B cell (primary cell): ENCODE measurements around the gene PDCD6IP. TPM values are rescaled to one million over a fixed set of nuclear protein-coding genes. Genes with fewer than 3 reads are reported as not detected.

ENCODE experiments used
- ATAC-seq: fragments of 200-7000 bp; cut with Tn5 transposase; one replicate; pipeline ENCODE4 v1.10.0; 2021; ENCODE audit warnings: low read depth, mild to moderate bottlenecking, moderate number of reproducible peaks, moderate library complexity
- CTCF ChIA-PET: fragments of 350-600 bp; sonication (Branson Sonifier 250); formaldehyde crosslinking; loops from one replicate; lab custom pipeline; 2021; ENCODE audit warnings: antibody characterized with exemption, inconsistent platforms; lab: Charles Lee
- POLR2A ChIA-PET: fragments of 350-600 bp; sonication (Branson Sonifier 250); formaldehyde crosslinking; loops from one replicate; lab custom pipeline; 2021; ENCODE audit warnings: antibody characterized with exemption; lab: Charles Lee
- DNase-seq: peaks from one replicate; pipeline ENCODE4 v3.0.0; 2013
- H2AFZ ChIP-seq: 2 replicates; pipeline ENCODE4 v1.6.1; 2012; ENCODE audit warnings: mild to moderate bottlenecking, low read depth, low read length; ENCODE audit not compliant: insufficient read depth, poor library complexity, severe bottlenecking
- H3K27ac ChIP-seq, 2 donors: 1 replicate in 1 of 2; 2 replicates in 1 of 2; pipeline ENCODE4 v1.5.1; 2012 to 2013; ENCODE audit warnings: low read length in 2 of 2, mild to moderate bottlenecking in 2 of 2, moderate library complexity in 1 of 2
- H3K27me3 ChIP-seq, 4 experiments: fragments of 200-600 bp in 1 of 4; sonication (generic) in 1 of 4; replicated peaks in 1 of 4; 1 replicate in 2 of 4; 2 replicates in 2 of 4; pipeline versions ENCODE4 v1.6.1 to v1.7.0; 2013 to 2016; ENCODE audit warnings: low read length in 3 of 4, mild to moderate bottlenecking in 2 of 4, mixed read lengths in 1 of 4, moderate library complexity in 1 of 4; ENCODE audit not compliant: insufficient read depth in 4 of 4, control insufficient read depth in 3 of 4; ENCODE audit errors: control extremely low read depth in 1 of 4
- H3K36me3 ChIP-seq, 2 experiments: replicated peaks in 1 of 2; 1 replicate in 1 of 2; 2 replicates in 1 of 2; pipeline versions ENCODE4 v1.6.1 to v1.7.1; 2013; ENCODE audit warnings: low read length in 1 of 2; ENCODE audit not compliant: insufficient read depth in 2 of 2, control insufficient read depth in 1 of 2; ENCODE audit errors: control extremely low read depth in 1 of 2, extremely low read depth in 1 of 2
- H3K4me1 ChIP-seq, 2 donors: fragments of 200-600 bp in 1 of 2; sonication (generic) in 1 of 2; 1 replicate in 1 of 2; 2 replicates in 1 of 2; pipeline versions ENCODE4 v1.5.1 to v1.6.1; 2013 to 2017; ENCODE audit warnings: low read length in 2 of 2; ENCODE audit not compliant: control insufficient read depth in 2 of 2, insufficient read depth in 2 of 2
- H3K4me2 ChIP-seq: replicated peaks from 2 replicates; pipeline ENCODE3; 2012; ENCODE audit warnings: mild to moderate bottlenecking, low read depth, low read length; ENCODE audit not compliant: poor library complexity, severe bottlenecking
- H3K4me3 ChIP-seq, 5 experiments: fragments of 200-600 bp in 1 of 5; sonication (generic) in 1 of 5; 1 replicate in 3 of 5; 2 replicates in 2 of 5; pipeline versions ENCODE4 v1.5.1 to v1.7.0; 2011 to 2016; ENCODE audit warnings: low read length in 4 of 5, mild to moderate bottlenecking in 4 of 5, low read depth in 2 of 5, control low read depth in 1 of 5, moderate library complexity in 1 of 5; ENCODE audit not compliant: insufficient read depth in 1 of 5; ENCODE audit errors: control extremely low read depth in 1 of 5, extremely low read depth in 1 of 5
- H3K79me2 ChIP-seq: fragments of 200-600 bp; sonication (generic); one replicate; pipeline ENCODE4 v1.6.0; 2016; ENCODE audit warnings: low read length; ENCODE audit not compliant: control insufficient read depth, insufficient read depth
- H3K9ac ChIP-seq: fragments of 200-600 bp; sonication (generic); 2 replicates; pipeline ENCODE4 v1.6.1; 2017; ENCODE audit warnings: mild to moderate bottlenecking, low read length, moderate library complexity
- H3K9me3 ChIP-seq, 3 donors: one replicate each; pipeline versions ENCODE4 v1.6.1 to v1.7.1; 2013; ENCODE audit warnings: low read length in 2 of 3; ENCODE audit not compliant: control insufficient read depth in 2 of 3, insufficient read depth in 1 of 3; ENCODE audit errors: control extremely low read depth in 1 of 3
- H4K20me1 ChIP-seq: 2 replicates; pipeline ENCODE4 v1.6.0; 2012; ENCODE audit warnings: mild to moderate bottlenecking, low read length; ENCODE audit not compliant: insufficient read depth, control insufficient read depth, poor library complexity, severe bottlenecking
- H3K27ac Mint-ChIP-seq: one replicate; pipeline ENCODE4 v1.8.0; 2021; ENCODE audit warnings: mixed read lengths
- H3K27me3 Mint-ChIP-seq: one replicate; pipeline ENCODE4 v1.8.0; 2021; ENCODE audit warnings: mixed read lengths
- H3K4me1 Mint-ChIP-seq: one replicate; pipeline ENCODE4 v1.8.0; 2021; ENCODE audit warnings: mixed read lengths
- H3K4me3 Mint-ChIP-seq: one replicate; pipeline ENCODE4 v1.8.0; 2021; ENCODE audit warnings: mixed read lengths
- H3K9me3 Mint-ChIP-seq: one replicate; pipeline ENCODE4 v1.8.0; 2022; ENCODE audit warnings: mixed read lengths; ENCODE audit not compliant: insufficient read depth
- CTCF ChIP-seq: fragments of 200-600 bp; IDR thresholded peaks from one replicate; pipeline ENCODE4 v1.8.0; 2022; ENCODE audit warnings: antibody characterized with exemption, mild to moderate bottlenecking
- EZH2 ChIP-seq: IDR thresholded peaks from 2 replicates; pipeline ENCODE4 v1.6.1; 2012; ENCODE audit warnings: borderline replicate concordance, low read depth, mild to moderate bottlenecking, moderate library complexity, low read length; ENCODE audit not compliant: insufficient read depth, poor library complexity, severe bottlenecking
- WGBS: methylation state at CpG from one replicate; pipeline ENCODE4 v1.1.5; 2013; ENCODE audit warnings: missing lambda C conversion rate; ENCODE audit not compliant: insufficient coverage; 5-methylcytosine and 5-hydroxymethylcytosine counted together
- intact Hi-C: fragments of 100-400 bp; cut with micrococcal nuclease; formaldehyde crosslinking; loops from one replicate; pipeline ENCODE4 v1.10.0; 2022
- polyA plus RNA-seq: library from polyadenylated mRNA; depleted of rRNA; stranded (reverse); fragments of >200 nt; gene quantifications from 2 replicates; pipeline ENCODE4 v1.2.3, GENCODE V29; 2012
- total RNA-seq, 2 donors: library from RNA; stranded (reverse); fragments of 120-200 nt in 1 of 2; gene quantifications; 1 replicate in 1 of 2; 2 replicates in 1 of 2; pipeline versions ENCODE4 v1.2.3 to v1.2.4, GENCODE V29; 2013 to 2022

Gene PDCD6IP
- total and polyA plus RNA-seq, 2 donors (not counting 1 experiment from before 2014, with no cell fraction given), result 103 to 276 TPM

- Histone ChIP-seq H2AFZ (no peak overlapping the region), H3K27me3 (no peaks in the 10 kb centered on the region), H3K36me3 (peaks cover 16 to 52% of the 10 kb centered on the region in 2 experiments), H4K20me1 (no peaks in the 10 kb centered on the region), H3K27ac (no peak overlapping the region), H3K9ac (no peak overlapping the region), H3K9me3 (no peaks in the 10 kb centered on the region), H3K4me2 (no peak overlapping the region), H3K79me2 (no peaks in the 10 kb centered on the region), H3K4me1 (no peaks in the 10 kb centered on the region), H3K4me3 (no peak overlapping the region)
- ChIA-PET POLR2A (no interaction called here), CTCF (no interaction called here)
- Mint-ChIP-seq H3K4me1 (no peaks in the 10 kb centered on the region), H3K4me3 (no peak overlapping the region), H3K27me3 (no peaks in the 10 kb centered on the region), H3K9me3 (no peaks in the 10 kb centered on the region), H3K27ac (no peak overlapping the region)
- WGBS, result 100% methylated on average over 2 of the region's 4 CpGs
- ATAC-seq (no peak), DNase-seq (no peak)
- TF ChIP-seq EZH2 (no peak), CTCF (no peak)
- intact Hi-C loops, result no loop called here
Measured at GRCh38 chr3:33865133-33865532, 66.7 kb downstream of the PDCD6IP start.

- Histone ChIP-seq H3K36me3 (peaks cover 11 to 33% of the 10 kb centered on the region in 2 experiments), H3K4me2 (no peak overlapping the region), H3K4me1 (no peaks in the 10 kb centered on the region), H2AFZ (no peak overlapping the region), H3K9me3 (no peaks in the 10 kb centered on the region), H3K79me2 (no peaks in the 10 kb centered on the region), H3K27me3 (no peaks in the 10 kb centered on the region), H3K4me3 (no peak overlapping the region), H4K20me1 (no peaks in the 10 kb centered on the region), H3K27ac (no peak overlapping the region), H3K9ac (no peak overlapping the region)
- ATAC-seq (no peak), DNase-seq (no peak)
- no peaks in the 10 kb centered on the region for H3K4me1 Mint-ChIP-seq
- TF ChIP-seq CTCF, result no peak
- TF ChIP-seq EZH2, result no peak
- POLR2A ChIA-PET, result no interaction called here
- intact Hi-C loops, result no loop called here
- no peaks in the 10 kb centered on the region for H3K27me3 Mint-ChIP-seq
- 40% methylated on average over 1 of the region's 1 CpG for whole genome bisulfite sequencing
- CTCF ChIA-PET, result no interaction called here
- H3K4me3 Mint-ChIP-seq, result no peak overlapping the region
- H3K9me3 Mint-ChIP-seq, result no peaks in the 10 kb centered on the region
- H3K27ac Mint-ChIP-seq, result peak overlapping the region; percentile 8
Measured at GRCh38 chr3:33868309-33868708, 69.9 kb downstream of the PDCD6IP start.
